Measurements from ENCODE around the gene BTRC.

BTRC gene

GRCh38 chr10:101568054-101568745 lies 214.2 kb downstream of the BTRC start:
- DNase-seq: no peak

GRCh38 chr10:101569323-101569621 lies 215.3 kb downstream of the BTRC start:
- DNase-seq: no peak

DNA sequence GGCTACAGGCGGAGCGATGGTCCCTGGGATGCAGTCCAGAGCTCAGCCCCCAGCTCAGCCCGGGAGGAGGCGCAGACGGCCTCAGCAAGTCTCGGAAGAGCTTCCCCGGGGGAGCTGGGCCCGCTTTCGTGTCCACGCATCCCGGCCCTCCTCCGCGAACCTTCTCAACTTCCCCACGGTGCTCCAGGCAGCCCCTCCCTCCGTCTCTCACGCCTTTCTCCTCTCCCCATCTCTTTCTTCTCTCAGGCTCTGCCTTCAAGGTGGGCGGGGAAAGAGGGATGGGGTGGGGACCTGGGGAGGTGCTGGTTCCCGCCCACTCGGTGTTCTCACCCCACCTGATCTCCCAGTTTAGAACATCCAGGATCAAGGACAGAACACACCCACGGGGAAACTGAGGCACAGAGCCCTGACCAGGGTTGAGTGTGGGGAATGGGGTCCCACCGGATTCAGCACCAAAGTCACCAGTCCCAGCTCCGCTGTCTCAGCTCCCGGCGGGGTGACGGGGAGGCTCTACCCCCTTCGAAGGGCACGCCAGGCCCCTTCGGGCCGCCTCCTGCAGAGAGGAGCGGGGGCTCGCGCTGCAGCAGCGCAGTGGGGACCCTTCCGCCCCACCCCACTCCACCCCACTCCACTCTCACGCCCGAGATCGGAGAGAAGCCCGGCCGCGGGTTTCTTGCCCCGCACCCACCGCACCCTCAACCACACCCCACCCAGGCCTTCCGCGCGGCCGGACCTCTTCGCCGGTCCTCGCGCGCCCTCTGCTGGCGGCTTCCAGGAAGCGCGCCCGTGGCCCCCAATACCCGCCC lies 215.9 kb downstream of the BTRC start:
- DNase-seq: peak; percentile 69

DNA sequence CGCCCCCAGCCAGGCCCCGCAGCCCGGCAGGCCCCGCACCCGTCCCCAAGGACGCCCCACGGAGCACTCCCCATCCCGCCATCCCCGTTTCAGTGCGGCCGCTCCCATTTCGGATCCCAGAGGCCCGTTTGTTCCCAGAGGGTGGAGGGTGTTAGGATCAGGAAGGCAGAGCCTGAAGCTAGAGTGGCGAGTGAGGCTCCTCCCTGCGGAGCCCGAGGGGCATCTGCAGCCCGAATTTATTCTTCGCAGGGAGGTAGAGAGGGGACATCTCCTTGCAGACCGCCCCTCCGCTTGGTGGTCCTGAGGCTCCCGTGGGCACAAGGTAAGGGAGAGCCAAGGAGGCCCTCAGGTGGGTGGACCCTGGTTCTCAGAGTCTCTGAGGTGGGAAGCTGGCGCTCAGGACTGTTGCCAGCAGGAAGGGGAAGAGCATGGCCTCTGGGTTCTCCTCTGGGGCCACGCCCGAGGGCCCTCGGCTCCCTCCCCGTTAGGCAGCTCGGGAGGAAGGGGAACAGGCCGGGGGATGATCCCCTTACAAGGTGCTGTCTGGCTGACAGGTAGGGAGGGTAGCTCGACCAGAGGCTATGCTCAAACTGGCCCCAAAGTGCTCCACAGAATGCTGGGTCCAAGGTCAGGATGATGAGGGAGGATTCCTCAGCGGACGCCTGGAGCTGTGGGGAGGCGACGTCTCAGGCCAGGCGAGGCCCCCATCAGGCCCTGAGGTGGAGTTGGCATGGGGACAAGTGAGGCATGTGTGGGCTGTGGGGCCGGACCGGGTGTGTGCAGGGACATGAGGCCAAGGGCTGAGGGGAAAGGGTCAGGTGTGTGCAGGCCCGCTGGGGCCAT lies 216.7 kb downstream of the BTRC start:
- DNase-seq: no peak

DNA sequence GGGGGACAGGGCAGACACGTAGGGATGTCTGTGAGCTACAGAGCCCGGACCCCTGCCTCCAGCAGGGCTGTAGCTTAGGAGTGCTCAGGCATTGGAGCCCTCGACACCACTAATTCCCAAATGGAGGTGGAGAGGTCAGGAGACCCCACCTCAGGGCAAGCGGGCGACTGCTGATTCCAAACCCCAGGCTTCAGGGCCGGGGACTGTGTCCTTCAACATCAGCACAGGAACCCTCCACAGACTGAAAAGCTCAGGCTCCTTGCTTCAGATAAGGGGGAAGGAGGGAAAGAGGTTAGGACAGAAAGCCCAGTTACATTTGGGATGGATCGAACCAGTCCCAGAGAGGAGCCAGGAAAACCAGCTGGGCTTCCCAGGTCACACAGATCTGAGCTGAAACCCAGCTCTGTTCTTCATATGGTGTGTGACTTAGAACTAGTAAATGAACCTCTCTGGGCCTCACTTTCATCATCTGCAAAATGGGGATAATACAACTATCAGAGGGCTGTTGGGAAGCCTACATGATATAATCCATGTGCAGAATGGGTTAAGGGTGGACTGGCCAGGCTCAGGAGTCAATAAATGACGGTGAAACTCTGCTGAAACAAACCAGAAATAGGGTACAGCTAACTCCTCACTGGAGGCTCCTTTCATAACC lies 217.4 kb downstream of the BTRC start:
- DNase-seq: no peak

GRCh38 chr10:101572126-101572525 lies 218.2 kb downstream of the BTRC start:
- DNase-seq: no peak

GRCh38 chr10:101572785-101573184 lies 218.8 kb downstream of the BTRC start:
- DNase-seq: no peak

GRCh38 chr10:101573885-101574753 lies 220.2 kb downstream of the BTRC start:
- DNase-seq: no peak

DNA sequence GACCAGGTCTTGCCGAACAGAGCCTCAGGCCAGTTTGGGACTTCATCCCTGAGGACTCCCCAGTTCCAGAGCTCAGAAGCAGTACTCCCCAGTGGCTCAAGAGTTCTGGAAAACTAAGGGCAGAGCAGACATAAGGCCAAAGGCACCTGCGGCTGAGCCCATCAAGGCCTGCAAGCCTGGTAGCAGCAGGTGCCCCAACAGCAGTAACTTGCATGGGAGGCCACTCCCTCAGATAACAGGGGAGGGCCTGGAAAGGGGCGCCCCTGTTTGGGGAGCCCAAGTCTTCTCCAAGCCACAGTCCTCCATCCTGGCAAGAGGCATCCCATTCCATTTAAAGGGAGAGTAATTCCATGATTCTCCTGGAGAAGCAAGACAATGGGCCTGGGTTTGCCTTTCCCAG lies 221.1 kb downstream of the BTRC start:
- DNase-seq: no peak

- no peak for DNase-seq
These were observed 221.7 kb downstream of the BTRC start for GRCh38 chr10:101575580-101576210.

DNA sequence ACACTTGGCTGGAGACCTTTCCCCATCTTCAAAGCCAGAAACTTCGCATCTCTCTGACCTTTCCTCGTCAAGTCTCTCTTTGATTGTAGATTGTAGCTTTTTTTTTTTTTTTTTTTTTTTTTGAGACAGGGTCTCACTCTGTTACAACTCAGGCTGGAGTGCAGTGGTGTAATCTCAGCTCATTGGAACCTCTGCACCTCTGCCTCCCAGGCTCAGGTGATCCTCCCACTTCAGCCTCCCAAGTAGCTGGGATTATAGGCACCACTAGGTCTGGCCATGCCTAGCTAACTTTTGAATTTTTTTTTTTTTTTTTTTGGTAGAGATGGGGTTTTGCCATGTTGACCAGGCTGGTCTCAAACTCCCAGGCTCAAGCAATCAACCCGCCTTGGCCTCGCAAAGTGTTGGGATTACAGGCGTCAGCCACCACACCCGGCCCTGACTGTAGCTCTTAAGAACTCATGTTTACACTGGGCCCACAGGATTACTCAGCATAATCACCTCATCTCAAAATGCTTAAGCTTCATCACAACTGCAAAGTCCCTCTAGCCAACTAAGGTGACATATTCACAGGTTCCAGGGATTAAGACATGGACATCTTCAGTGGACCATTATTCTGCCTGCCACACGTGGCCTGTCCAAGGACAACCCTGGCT lies 222.4 kb downstream of the BTRC start:
- no peak for DNase-seq

GRCh38 chr10:101577121-101577871 lies 223.3 kb downstream of the BTRC start:
- DNase-seq: no peak

GRCh38 chr10:101578192-101578591 lies 224.2 kb downstream of the BTRC start:
- no peak for DNase-seq

GRCh38 chr10:101578803-101579515 lies 225.0 kb downstream of the BTRC start:
- no peak for DNase-seq

DNA sequence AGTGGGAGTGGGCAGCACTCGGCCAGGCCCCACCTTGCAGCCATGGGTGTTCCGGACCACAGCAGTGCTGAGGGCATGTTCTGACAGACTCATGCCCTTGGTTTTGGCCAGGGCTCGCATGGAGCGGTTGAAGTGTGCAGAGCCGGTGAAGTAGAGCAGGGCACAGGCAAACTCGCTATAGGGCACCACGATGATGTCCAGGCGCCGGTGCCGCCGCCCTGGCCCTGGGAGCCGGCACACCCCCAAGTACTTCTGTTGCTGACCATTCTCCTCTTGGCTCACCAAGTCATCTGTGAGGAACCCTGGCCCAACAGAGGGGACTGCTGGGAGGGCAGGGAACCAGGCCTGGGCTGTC lies 225.5 kb downstream of the BTRC start:
- DNase-seq: no peak

DNA sequence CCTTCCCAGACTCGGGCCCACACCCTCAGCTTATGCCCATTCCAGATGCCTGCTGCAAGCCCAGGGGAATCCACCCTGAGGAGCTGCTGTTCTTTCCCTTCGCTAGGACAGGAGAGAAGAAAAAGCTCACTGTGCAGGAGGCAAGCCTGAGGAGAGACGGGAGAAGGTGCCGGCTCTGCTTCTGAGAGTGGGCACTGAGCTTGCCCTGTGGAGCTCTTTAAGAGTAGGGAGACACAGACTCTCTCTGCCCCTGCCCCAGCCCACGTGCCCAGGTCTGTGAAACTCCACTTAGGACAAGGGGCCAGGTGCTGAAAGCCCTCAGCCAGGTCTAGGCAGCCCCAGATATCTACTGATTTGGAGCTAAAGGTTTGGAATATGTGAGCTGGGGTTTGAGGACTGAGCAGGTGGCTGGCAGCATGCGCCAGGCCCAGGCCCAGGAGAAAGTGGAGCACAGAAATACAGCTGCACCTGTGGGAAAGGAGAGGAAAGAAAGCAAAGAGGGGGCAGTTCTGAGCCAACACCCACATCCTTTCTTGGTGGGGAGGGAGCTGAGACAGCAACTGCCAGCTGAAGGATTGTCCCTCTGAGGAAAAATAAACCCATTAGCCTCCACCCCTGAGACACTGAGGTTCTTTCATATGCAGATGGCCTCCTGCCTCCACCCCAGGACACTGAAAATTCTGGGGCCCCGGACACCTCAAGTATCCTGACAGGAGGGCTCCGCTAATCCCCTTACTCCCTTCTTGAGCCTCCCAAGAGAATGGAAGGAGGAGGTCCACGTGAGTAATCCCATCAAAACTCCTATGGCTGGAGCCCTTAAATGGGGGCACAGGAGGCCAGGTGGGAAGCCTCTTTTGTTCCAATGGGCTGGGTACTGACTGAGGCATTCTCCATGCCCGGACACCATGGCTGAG lies 226.8 kb downstream of the BTRC start:
- no peak for DNase-seq

- no peak for DNase-seq
These were observed 231.9 kb downstream of the BTRC start for GRCh38 chr10:101585841-101586240.

All from fibroblast of skin of scalp (primary cell).